HepG2 (cell line): Measurements from ENCODE around the gene SPON2. TPM values are rescaled to one million over a fixed set of nuclear protein-coding genes. Genes with fewer than 3 reads are reported as not detected.

Experiments
- AGO1 ChIP-seq: fragments of 200-400 bp; formaldehyde crosslinking; IDR thresholded peaks from 2 replicates; pipeline ENCODE4 v1.6.1; 2017; ENCODE audit warnings: mild to moderate bottlenecking, low read depth, low read length, moderate library complexity; ENCODE audit not compliant: poor library complexity, severe bottlenecking
- EP300 ChIP-seq, 3 experiments: sonication (generic) in 1 of 3; formaldehyde crosslinking in 1 of 3; IDR thresholded peaks; 2 replicates each; pipeline versions ENCODE4 v1.5.1 to v1.6.1; 2011 to 2020; ENCODE audit warnings: low read depth in 2 of 3, low read length in 2 of 3, borderline replicate concordance in 1 of 3, improper control_type of control experiment in 1 of 3, mild to moderate bottlenecking in 1 of 3, missing genetic modification reagents in 1 of 3, moderate library complexity in 1 of 3
- GTF3A ChIP-seq: sonication (generic); formaldehyde crosslinking; conservative IDR thresholded peaks from 2 replicates; pipeline ENCODE4 v1.4.0; 2020; ENCODE audit warnings: mild to moderate bottlenecking, missing genetic modification reagents
- HDAC2 ChIP-seq: sonication (generic); formaldehyde crosslinking; IDR thresholded peaks from 2 replicates; pipeline ENCODE4 v1.4.0; 2020; ENCODE audit warnings: missing genetic modification reagents
- HDAC6 ChIP-seq: fragments of 200-600 bp; sonication (generic); IDR thresholded peaks from 2 replicates; pipeline ENCODE4 v1.7.0; 2017; ENCODE audit warnings: mild to moderate bottlenecking, antibody characterized with exemption, low read length, low read depth
- HOXA7 ChIP-seq: sonication (generic); formaldehyde crosslinking; IDR thresholded peaks from 2 replicates; pipeline ENCODE4 v1.8.1; 2022; ENCODE audit warnings: mild to moderate bottlenecking, missing genetic modification reagents, moderate library complexity
- KAT8 ChIP-seq: IDR thresholded peaks from 2 replicates; pipeline ENCODE4 v1.6.1; 2016; ENCODE audit warnings: missing genetic modification reagents, missing compliant biosample characterization
- MLLT10 ChIP-seq: sonication (generic); formaldehyde crosslinking; IDR thresholded peaks from 2 replicates; pipeline ENCODE4 v1.4.0; 2020; ENCODE audit warnings: missing genetic modification reagents
- NR2F6 ChIP-seq, 2 experiments: IDR thresholded peaks; 2 replicates each; pipeline ENCODE4 v1.6.1; 2016; ENCODE audit warnings: antibody characterized with exemption in 1 of 2, mild to moderate bottlenecking in 1 of 2
- PAWR ChIP-seq: sonication (generic); formaldehyde crosslinking; IDR thresholded peaks from 2 replicates; pipeline ENCODE4 v1.4.0; 2020; ENCODE audit warnings: missing genetic modification reagents, mild to moderate bottlenecking, borderline replicate concordance
- SNAPC2 ChIP-seq: sonication (generic); formaldehyde crosslinking; IDR thresholded peaks from 2 replicates; pipeline ENCODE4 v1.8.1; 2022; ENCODE audit warnings: mild to moderate bottlenecking, missing genetic modification reagents
- SUZ12 ChIP-seq: fragments of 150-350 bp; IDR thresholded peaks from 2 replicates; pipeline ENCODE4 v1.6.1; 2014; ENCODE audit warnings: low read depth, low read length
- TAF1 ChIP-seq: sonication (generic); formaldehyde crosslinking; IDR thresholded peaks from 2 replicates; pipeline ENCODE4 v1.4.0; 2020; ENCODE audit warnings: missing genetic modification reagents
- TBX2 ChIP-seq: sonication (generic); formaldehyde crosslinking; IDR thresholded peaks from 2 replicates; pipeline ENCODE4 v1.5.0; 2020; ENCODE audit warnings: missing genetic modification reagents, mild to moderate bottlenecking, borderline replicate concordance
- ZNF33A ChIP-seq: sonication (generic); formaldehyde crosslinking; IDR thresholded peaks from 2 replicates; pipeline ENCODE4 v1.5.1; 2020; ENCODE audit warnings: missing genetic modification reagents, mild to moderate bottlenecking, moderate library complexity, borderline replicate concordance
- ZNF343 ChIP-seq: sonication (generic); formaldehyde crosslinking; IDR thresholded peaks from 2 replicates; pipeline ENCODE4 v1.4.0; 2020; ENCODE audit warnings: mild to moderate bottlenecking, missing genetic modification reagents
- ZNF550 ChIP-seq: sonication (generic); formaldehyde crosslinking; IDR thresholded peaks from 2 replicates; pipeline ENCODE4 v1.4.0; 2020; ENCODE audit warnings: mild to moderate bottlenecking, missing genetic modification reagents, borderline replicate concordance
- ZNF644 ChIP-seq: IDR thresholded peaks from 2 replicates; pipeline ENCODE4 v1.6.1; 2016; ENCODE audit warnings: low read depth
- ZNF749 ChIP-seq: sonication (generic); formaldehyde crosslinking; IDR thresholded peaks from 2 replicates; pipeline ENCODE4 v1.8.0; 2022; ENCODE audit warnings: mild to moderate bottlenecking, missing genetic modification reagents, moderate library complexity, borderline replicate concordance
- ZNF772 ChIP-seq: sonication (generic); formaldehyde crosslinking; IDR thresholded peaks from 2 replicates; pipeline ENCODE4 v1.5.0; 2020; ENCODE audit warnings: mild to moderate bottlenecking, missing genetic modification reagents
- ZNF780A ChIP-seq: sonication (generic); formaldehyde crosslinking; IDR thresholded peaks from 2 replicates; pipeline ENCODE4 v1.8.0; 2022; ENCODE audit warnings: mild to moderate bottlenecking, missing genetic modification reagents, moderate library complexity
- ZSCAN21 ChIP-seq: sonication (generic); formaldehyde crosslinking; IDR thresholded peaks from 2 replicates; pipeline ENCODE4 v1.8.0; 2022; ENCODE audit warnings: mild to moderate bottlenecking, missing genetic modification reagents, moderate library complexity, borderline replicate concordance
- polyA plus RNA-seq, 8 experiments: library from polyadenylated mRNA; depleted of rRNA in 3 of 8; stranded (reverse) in 7 of 8; unstranded in 1 of 8; fragments of >200 nt; fragmentation: Illumina TruSeq in 4 of 8; extraction: Trizol in 4 of 8; gene quantifications; 2 replicates each; pipeline versions ENCODE4 v1.2.1 to v1.2.3, GENCODE V29; 2011 to 2016; ENCODE audit warnings: low read depth in 4 of 8, missing spikeins in 1 of 8, mixed read lengths in 1 of 8; ENCODE audit not compliant: insufficient read depth in 1 of 8
- total RNA-seq, 5 experiments: library from RNA; depleted of rRNA; stranded (reverse); fragments of >200 nt; fragmentation: Illumina TruSeq; extraction: Trizol; gene quantifications; 2 replicates each; pipeline ENCODE4 v1.2.3, GENCODE V29; 2016; ENCODE audit warnings: low read depth in 1 of 5
- TF ChIP-seq, protein P1 (sequence below): sonication (generic); formaldehyde crosslinking; IDR thresholded peaks from 2 replicates; pipeline ENCODE4 v1.4.0; 2020; ENCODE audit warnings: missing genetic modification reagents
- TF ChIP-seq, protein P2 (sequence below): sonication (generic); formaldehyde crosslinking; IDR thresholded peaks from 2 replicates; pipeline ENCODE4 v1.4.0; 2020; ENCODE audit warnings: missing genetic modification reagents, borderline replicate concordance
- TF ChIP-seq, protein P3 (sequence below): sonication (generic); formaldehyde crosslinking; IDR thresholded peaks from 2 replicates; pipeline ENCODE4 v1.4.0; 2020; ENCODE audit warnings: mild to moderate bottlenecking, low read depth, missing genetic modification reagents

The SPON2 gene
- total and polyA plus RNA-seq, 2 of the 13 experiments (the other 11 are each of a cell fraction or from before 2014, with no cell fraction given) = 17.4 to 55.2 TPM

DNA sequence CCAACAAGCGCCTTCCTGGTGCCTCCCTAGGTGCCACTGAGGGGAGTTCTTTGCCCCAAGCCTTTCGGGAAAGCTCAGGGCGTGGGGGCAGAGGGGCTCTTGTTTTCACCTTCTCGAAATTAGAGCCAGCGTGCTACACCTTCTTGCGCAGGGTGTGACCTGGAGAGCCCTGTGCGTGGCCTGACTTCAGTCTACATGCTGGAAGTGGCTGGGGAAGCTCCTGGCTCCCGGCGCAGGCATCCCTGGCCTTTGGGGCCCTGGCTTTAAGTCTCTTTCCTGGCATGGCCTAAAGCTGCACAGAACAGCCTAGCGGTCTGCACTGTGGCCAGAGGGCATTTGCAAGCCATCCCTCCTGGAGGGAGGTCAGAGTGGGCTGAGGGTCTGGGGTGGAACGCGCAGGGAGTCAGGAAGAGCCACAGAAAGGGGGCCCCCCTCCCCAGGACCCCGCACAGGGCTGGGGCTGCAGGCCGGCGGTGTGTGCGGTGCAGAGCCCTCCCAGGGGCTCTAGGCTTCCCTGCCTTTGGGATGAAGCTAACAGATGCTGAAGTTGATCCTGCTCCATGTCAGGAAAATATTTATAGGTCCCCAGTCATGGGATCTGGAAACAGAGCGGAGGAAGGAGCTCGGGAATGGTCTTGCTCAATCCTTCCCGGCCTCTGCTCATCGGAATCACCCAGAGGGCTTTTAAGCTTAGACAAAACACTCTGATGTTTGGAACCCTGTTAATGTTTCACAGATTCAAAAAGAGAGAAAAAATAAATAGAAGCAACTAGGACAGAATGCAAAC, 781 bp upstream of the SPON2 start (continued):
- TF ChIP-seq ZNF644 (CRISPR knock-in tag) (no peak), TBX2 (CRISPR knock-in tag) (no peak), ZNF749 (CRISPR knock-in tag) (no peak), ZSCAN21 (CRISPR knock-in tag) (no peak; the same call in 1 of the 2 replicates), TAF1 (no peak; the same call in none of the 2 replicates), MLLT10 (CRISPR knock-in tag) (no peak), HDAC6 (no peak), EP300 (IDR thresholded peaks at IDR 0.05; ENCODE audit: low read depth in 2 of 2, low read length in 2 of 2) (peak in 1 of 2 experiments; percentile 47; a peak in 1 of 4 replicates), EP300 (CRISPR knock-in tag; IDR thresholded peaks at IDR 0.05; ENCODE audit: borderline replicate concordance) (no peak), NR2F6 (IDR thresholded peaks at IDR 0.05) (0 out of 2 replicates have a peak, but pooled peaks have one; percentile 1), NR2F6 (CRISPR knock-in tag; IDR thresholded peaks at IDR 0.05) (no peak), ZNF550 (no peak), ZNF772 (no peak), AGO1 (no peak), HDAC2 (no peak; the same call in 1 of the 2 replicates), SNAPC2 (CRISPR knock-in tag) (0 out of 2 replicates have a peak, but pooled peaks have one; percentile 2), SUZ12 (no peak), ZNF343 (CRISPR knock-in tag) (no peak), ZNF33A (CRISPR knock-in tag) (no peak), PAWR (no peak), GTF3A (CRISPR knock-in tag) (no peak), ZNF780A (no peak), KAT8 (CRISPR knock-in tag) (peak; percentile 21; the same call in 1 of the 2 replicates), HOXA7 (no peak)
- TF ChIP-seq, protein P1, sequence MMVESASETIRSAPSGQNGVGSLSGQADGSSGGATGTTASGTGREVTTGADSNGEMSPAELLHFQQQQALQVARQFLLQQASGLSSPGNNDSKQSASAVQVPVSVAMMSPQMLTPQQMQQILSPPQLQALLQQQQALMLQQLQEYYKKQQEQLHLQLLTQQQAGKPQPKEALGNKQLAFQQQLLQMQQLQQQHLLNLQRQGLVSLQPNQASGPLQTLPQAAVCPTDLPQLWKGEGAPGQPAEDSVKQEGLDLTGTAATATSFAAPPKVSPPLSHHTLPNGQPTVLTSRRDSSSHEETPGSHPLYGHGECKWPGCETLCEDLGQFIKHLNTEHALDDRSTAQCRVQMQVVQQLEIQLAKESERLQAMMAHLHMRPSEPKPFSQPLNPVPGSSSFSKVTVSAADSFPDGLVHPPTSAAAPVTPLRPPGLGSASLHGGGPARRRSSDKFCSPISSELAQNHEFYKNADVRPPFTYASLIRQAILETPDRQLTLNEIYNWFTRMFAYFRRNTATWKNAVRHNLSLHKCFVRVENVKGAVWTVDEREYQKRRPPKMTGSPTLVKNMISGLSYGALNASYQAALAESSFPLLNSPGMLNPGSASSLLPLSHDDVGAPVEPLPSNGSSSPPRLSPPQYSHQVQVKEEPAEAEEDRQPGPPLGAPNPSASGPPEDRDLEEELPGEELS (CRISPR knock-in tag) = peak; percentile 56; the same call in 1 of the 2 replicates
- TF ChIP-seq, protein P2, sequence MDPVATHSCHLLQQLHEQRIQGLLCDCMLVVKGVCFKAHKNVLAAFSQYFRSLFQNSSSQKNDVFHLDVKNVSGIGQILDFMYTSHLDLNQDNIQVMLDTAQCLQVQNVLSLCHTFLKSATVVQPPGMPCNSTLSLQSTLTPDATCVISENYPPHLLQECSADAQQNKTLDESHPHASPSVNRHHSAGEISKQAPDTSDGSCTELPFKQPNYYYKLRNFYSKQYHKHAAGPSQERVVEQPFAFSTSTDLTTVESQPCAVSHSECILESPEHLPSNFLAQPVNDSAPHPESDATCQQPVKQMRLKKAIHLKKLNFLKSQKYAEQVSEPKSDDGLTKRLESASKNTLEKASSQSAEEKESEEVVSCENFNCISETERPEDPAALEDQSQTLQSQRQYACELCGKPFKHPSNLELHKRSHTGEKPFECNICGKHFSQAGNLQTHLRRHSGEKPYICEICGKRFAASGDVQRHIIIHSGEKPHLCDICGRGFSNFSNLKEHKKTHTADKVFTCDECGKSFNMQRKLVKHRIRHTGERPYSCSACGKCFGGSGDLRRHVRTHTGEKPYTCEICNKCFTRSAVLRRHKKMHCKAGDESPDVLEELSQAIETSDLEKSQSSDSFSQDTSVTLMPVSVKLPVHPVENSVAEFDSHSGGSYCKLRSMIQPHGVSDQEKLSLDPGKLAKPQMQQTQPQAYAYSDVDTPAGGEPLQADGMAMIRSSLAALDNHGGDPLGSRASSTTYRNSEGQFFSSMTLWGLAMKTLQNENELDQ (CRISPR knock-in tag) = no peak
- TF ChIP-seq, protein P3, sequence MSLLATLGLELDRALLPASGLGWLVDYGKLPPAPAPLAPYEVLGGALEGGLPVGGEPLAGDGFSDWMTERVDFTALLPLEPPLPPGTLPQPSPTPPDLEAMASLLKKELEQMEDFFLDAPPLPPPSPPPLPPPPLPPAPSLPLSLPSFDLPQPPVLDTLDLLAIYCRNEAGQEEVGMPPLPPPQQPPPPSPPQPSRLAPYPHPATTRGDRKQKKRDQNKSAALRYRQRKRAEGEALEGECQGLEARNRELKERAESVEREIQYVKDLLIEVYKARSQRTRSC (CRISPR knock-in tag) = no peak
